ENCODE results near the gene EIF1B.

The EIF1B gene

DNA sequence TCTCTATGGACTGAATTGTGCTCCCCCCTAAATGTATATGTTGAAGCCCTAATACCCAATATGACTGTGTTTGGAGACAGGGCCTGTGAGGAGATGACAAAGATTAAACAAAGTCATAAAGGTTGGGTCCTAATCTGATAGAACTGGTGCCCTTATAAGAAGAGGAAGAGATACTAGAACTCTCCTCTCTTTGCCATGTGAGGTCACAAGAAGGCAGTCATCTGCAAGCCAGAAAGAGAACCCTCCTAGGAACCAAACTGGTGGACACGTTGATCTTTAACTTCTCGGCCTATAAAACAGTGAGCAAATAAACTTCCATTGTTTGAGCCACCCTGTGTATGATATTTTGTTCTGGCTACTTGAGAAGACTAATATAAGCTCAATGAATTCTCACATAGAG is 45.9 kb downstream of the EIF1B start:
- DNase-seq = no peak

DNA sequence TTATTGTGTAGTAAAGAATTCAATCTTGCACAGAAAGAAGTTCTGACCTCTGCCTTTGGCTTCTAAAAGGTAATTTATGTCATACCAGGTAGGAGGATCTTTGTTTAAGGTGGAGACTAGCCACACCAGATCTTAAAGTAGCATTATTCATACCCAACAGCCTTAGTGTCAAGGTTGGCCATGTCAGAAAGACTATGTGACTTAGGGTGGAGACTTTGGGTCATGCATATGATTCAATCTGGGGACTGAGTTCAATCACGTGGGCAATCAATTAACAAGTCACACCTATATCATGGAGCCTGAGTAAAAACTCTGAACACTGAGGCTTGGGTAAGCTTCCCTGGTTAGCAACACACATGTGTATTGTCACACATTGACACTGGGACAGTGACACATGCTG is 48.9 kb downstream of the EIF1B start:
- no peak for DNase-seq
